PC-9 (cell line): ENCODE results near the gene ACAP3. TPM values are rescaled to one million over a fixed set of nuclear protein-coding genes. Genes with fewer than 3 reads are reported as not detected.

Experiments
- BruUV-seq: library from RNA; stranded (reverse); fragments of 400-500 nt; replicated peaks from 2 replicates; lab custom pipeline; 2021; lab: Mats Ljungman, UMichigan
- CTCF ChIA-PET: fragments of 300-600 bp; sonication (Branson Sonifier 250); formaldehyde crosslinking; loops from one replicate; lab custom pipeline; 2022; ENCODE audit warnings: antibody characterized with exemption; lab: Charles Lee
- POLR2A ChIA-PET: fragments of 300-600 bp; sonication (Branson Sonifier 250); formaldehyde crosslinking; loops from one replicate; lab custom pipeline; 2022; ENCODE audit warnings: antibody characterized with exemption; ENCODE audit not compliant: unreplicated experiment; lab: Charles Lee
- DNase-seq, 2 experiments: peaks; one replicate each; pipeline versions ENCODE4 v3.0.0 to v3.0.0-alpha.2; 2015 to 2022; ENCODE audit warnings: mixed read lengths in 1 of 2
- H2AFZ ChIP-seq: fragments of 200-600 bp; sonication (generic); 2 replicates; pipeline ENCODE4 v1.8.1; 2017; ENCODE audit warnings: antibody characterized with exemption
- H3F3A ChIP-seq: fragments of 200-600 bp; sonication (generic); 2 replicates; pipeline ENCODE4 v1.8.1; 2017; ENCODE audit warnings: antibody characterized with exemption, mild to moderate bottlenecking, low read depth; ENCODE audit not compliant: insufficient read depth
- H3K27ac ChIP-seq: fragments of 200-600 bp; sonication (generic); 2 replicates; pipeline ENCODE4 v1.6.1; 2016; ENCODE audit warnings: mixed run types
- H3K27me3 ChIP-seq: fragments of 200-600 bp; sonication (generic); 2 replicates; pipeline ENCODE4 v1.6.1; 2016; ENCODE audit warnings: low read depth, mixed run types; ENCODE audit not compliant: insufficient read depth
- H3K36me3 ChIP-seq: fragments of 200-600 bp; sonication (generic); 2 replicates; pipeline ENCODE4 v1.6.1; 2016; ENCODE audit warnings: low read depth, mixed run types
- H3K4me1 ChIP-seq: fragments of 200-600 bp; sonication (generic); replicated peaks from 2 replicates; pipeline ENCODE4 v1.6.1; 2016; ENCODE audit warnings: mixed run types; ENCODE audit not compliant: insufficient read depth
- H3K4me2 ChIP-seq: fragments of 200-600 bp; sonication (generic); 2 replicates; pipeline ENCODE4 v1.6.1; 2017; ENCODE audit warnings: mixed run types
- H3K4me3 ChIP-seq: fragments of 200-600 bp; sonication (generic); 2 replicates; pipeline ENCODE4 v1.6.1; 2016; ENCODE audit warnings: mixed run types
- H3K79me2 ChIP-seq: fragments of 200-600 bp; sonication (generic); 2 replicates; pipeline ENCODE4 v1.6.1; 2017; ENCODE audit warnings: low read depth, mixed run types
- H3K9me2 ChIP-seq: fragments of 200-600 bp; sonication (generic); 2 replicates; pipeline ENCODE4 v1.8.1; 2017; ENCODE audit warnings: mild to moderate bottlenecking; ENCODE audit not compliant: insufficient read depth
- H3K9me3 ChIP-seq: fragments of 200-600 bp; sonication (generic); 2 replicates; pipeline ENCODE4 v1.8.1; 2016; ENCODE audit warnings: low read depth; ENCODE audit not compliant: insufficient read depth
- H4K20me1 ChIP-seq: fragments of 200-600 bp; sonication (generic); 2 replicates; pipeline ENCODE4 v1.8.1; 2017; ENCODE audit not compliant: insufficient read depth
- CTCF ChIP-seq: fragments of 200-600 bp; sonication (generic); conservative IDR thresholded peaks from 2 replicates; pipeline ENCODE4 v1.6.1; 2017; ENCODE audit warnings: mixed run types, antibody characterized with exemption, mild to moderate bottlenecking, moderate library complexity
- EZH2 ChIP-seq: fragments of 200-600 bp; sonication (generic); IDR thresholded peaks from 2 replicates; pipeline ENCODE4 v1.8.0; 2017; ENCODE audit warnings: antibody characterized with exemption, low read depth
- intact Hi-C: fragments of 100-400 bp; cut with micrococcal nuclease; formaldehyde crosslinking; loops from one replicate; pipeline ENCODE4 v1.10.0; 2022; ENCODE audit not compliant: unreplicated experiment
- total RNA-seq: library from RNA; stranded (reverse); gene quantifications from 2 replicates; pipeline ENCODE4 v1.2.3, GENCODE V29; 2021

ACAP3 gene
- total RNA-seq, 1 experiment from 2014 or later = 54.8 TPM

GRCh38 chr1:1268284-1268682 is 39.4 kb downstream of the ACAP3 start:
- Histone ChIP-seq H3K9me3 (no peaks in the 10 kb centered on the region), H3K79me2 (peaks cover 73% of the 10 kb centered on the region), H4K20me1 (peaks cover 65% of the 10 kb centered on the region), H3K27ac (no peak overlapping the region), H3K27me3 (no peaks in the 10 kb centered on the region), H3K4me1 (peaks cover 17% of the 10 kb centered on the region), H3K36me3 (peaks cover 7% of the 10 kb centered on the region), H2AFZ (no peak overlapping the region), H3K4me3 (no peak overlapping the region), H3K9me2 (no peaks in the 10 kb centered on the region), H3F3A (peaks cover 32% of the 10 kb centered on the region), H3K4me2 (no peak overlapping the region)
- ChIA-PET CTCF (no interaction called here), POLR2A (no interaction called here)
- intact Hi-C loops = no loop called here
- no peak for DNase-seq
- BruUV-seq = no TSS peak
- TF ChIP-seq EZH2 (no peak), CTCF (no peak)

- H3K9me2 ChIP-seq = no peaks in the 10 kb centered on the region
- no TSS peak for BruUV-seq
- no peak for DNase-seq
- no peak for TF ChIP-seq CTCF
- no peak for TF ChIP-seq EZH2
- peaks cover 17% of the 10 kb centered on the region for H3K4me1 ChIP-seq
- H4K20me1 ChIP-seq = peaks cover 67% of the 10 kb centered on the region
- H3K27me3 ChIP-seq = no peaks in the 10 kb centered on the region
- ChIA-PET CTCF (no interaction called here), POLR2A (no interaction called here)
- H3K4me2 ChIP-seq = no peak overlapping the region
- H3K9me3 ChIP-seq = no peaks in the 10 kb centered on the region
- H3K4me3 ChIP-seq = no peak overlapping the region
- H3K79me2 ChIP-seq = peaks cover 67% of the 10 kb centered on the region
- H3K27ac ChIP-seq = no peak overlapping the region
- no peak overlapping the region for H2AFZ ChIP-seq
- H3K36me3 ChIP-seq = peaks cover 7% of the 10 kb centered on the region
- peaks cover 32% of the 10 kb centered on the region for H3F3A ChIP-seq
- intact Hi-C loops = no loop called here
Observed at GRCh38 chr1:1267488-1268283, 40.0 kb downstream of the ACAP3 start.

DNA sequence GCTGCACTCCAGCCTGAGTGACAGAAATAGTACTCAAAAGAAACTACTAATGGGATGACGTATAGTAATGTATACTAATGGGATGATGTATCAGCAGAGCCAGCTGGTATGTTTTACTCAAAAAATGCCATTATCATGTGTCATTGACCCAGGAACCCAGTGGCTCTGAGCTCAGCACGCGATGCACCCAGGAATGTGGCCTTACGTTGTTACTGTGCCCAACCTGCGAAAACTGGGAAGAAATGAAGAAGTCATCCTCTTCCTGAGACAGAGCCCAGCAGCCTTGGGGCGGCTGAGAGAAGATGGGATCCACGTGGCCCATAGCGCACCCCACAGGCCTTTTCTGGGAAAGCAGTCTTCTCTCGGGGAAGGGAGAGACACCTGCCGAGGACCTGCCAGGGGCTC is 42.9 kb downstream of the ACAP3 start:
- H3K9me2 ChIP-seq = no peaks in the 10 kb centered on the region
- H3K79me2 ChIP-seq = peaks cover 39% of the 10 kb centered on the region
- H3K9me3 ChIP-seq = no peaks in the 10 kb centered on the region
- TF ChIP-seq EZH2 (no peak), CTCF (peak; percentile 53)
- no peaks in the 10 kb centered on the region for H3K27me3 ChIP-seq
- ChIA-PET POLR2A (interaction anchor here (0.5 to 0.6 kb wide), 2 partner anchors 245 to 280 kb away, joined by 8 to 13 read pairs; partner anchors contain the start of gene AGRN), CTCF (interaction anchor here (0.6 kb wide), 2 partner anchors 192 to 288 kb away, joined by 3 to 5 read pairs; no protein-coding TSS in a partner anchor)
- intact Hi-C loops = loop anchor here (1.0 kb wide), 2 partner anchors 102 to 143 kb away; no protein-coding TSS in a partner anchor
- peak overlapping the region; percentile 44; the same call in 1 of the 2 replicates for H3K27ac ChIP-seq
- H3K4me2 ChIP-seq = no peak overlapping the region
- peaks cover 51% of the 10 kb centered on the region for H4K20me1 ChIP-seq
- H2AFZ ChIP-seq = no peak overlapping the region
- H3K36me3 ChIP-seq = peaks cover 10% of the 10 kb centered on the region; the same call in 1 of the 2 replicates
- no TSS peak for BruUV-seq
- no peak overlapping the region for H3K4me3 ChIP-seq
- peak; percentile 70 to 84 for DNase-seq
- H3F3A ChIP-seq = peaks cover 22% of the 10 kb centered on the region; the same call in 1 of the 2 replicates
- H3K4me1 ChIP-seq = no peaks in the 10 kb centered on the region
